HK-2 (cell line): Measurements from ENCODE around the gene UBA52.
"Not testable (repeated sequence)": the region's sequence is repeated elsewhere in the genome, so short reads cannot be mapped to it uniquely, and the experiment has no call there.

ENCODE experiments used
- DNase-seq: peaks from one replicate; pipeline ENCODE4 v3.0.0-alpha.2; 2018; ENCODE audit not compliant: unreplicated experiment

The UBA52 gene

DNA sequence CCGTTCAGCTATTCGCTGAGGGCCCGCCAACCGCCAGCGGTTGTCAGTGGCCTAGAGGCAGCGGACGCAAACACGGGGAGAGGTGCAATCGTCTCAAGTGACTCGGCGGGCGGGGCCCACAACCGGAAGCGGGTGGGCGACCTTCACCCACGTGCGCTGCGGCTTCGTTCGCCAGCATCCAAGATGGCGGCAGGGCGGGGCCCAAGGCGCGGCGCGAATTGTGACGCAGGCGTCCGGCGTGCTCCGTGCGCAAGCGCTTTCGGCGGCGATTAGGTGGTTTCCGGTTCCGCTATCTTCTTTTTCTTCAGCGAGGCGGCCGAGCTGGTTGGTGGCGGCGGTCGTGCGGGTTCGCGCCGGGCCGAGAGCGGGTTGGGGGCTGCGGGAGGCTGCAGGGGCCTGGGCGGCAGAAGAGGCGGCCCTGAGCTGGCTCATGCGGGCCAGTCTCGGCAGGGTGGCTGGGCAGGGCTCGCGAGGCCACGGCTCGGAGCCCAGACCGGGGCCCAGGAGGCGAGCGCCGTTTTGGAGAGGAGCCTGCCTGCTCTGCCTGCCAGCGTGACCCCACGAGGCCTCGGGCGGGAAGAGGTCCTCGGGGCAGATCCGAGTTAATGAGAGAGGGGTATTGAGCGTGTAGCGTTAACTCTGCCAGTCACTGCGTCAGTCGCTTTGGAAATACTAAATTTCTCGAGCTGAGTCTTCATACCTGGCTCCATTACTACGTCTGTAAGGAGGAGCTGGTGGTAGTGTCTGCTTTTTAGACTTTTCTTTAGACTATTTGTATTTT, at the start of gene UBA52:
Gene UBA52, plus strand, starts transcription at position 294 of the 781 bp plus-strand sequence. CDS start 1,444 bp downstream, outside the sequence.
- peak; percentile 99 for DNase-seq

DNA sequence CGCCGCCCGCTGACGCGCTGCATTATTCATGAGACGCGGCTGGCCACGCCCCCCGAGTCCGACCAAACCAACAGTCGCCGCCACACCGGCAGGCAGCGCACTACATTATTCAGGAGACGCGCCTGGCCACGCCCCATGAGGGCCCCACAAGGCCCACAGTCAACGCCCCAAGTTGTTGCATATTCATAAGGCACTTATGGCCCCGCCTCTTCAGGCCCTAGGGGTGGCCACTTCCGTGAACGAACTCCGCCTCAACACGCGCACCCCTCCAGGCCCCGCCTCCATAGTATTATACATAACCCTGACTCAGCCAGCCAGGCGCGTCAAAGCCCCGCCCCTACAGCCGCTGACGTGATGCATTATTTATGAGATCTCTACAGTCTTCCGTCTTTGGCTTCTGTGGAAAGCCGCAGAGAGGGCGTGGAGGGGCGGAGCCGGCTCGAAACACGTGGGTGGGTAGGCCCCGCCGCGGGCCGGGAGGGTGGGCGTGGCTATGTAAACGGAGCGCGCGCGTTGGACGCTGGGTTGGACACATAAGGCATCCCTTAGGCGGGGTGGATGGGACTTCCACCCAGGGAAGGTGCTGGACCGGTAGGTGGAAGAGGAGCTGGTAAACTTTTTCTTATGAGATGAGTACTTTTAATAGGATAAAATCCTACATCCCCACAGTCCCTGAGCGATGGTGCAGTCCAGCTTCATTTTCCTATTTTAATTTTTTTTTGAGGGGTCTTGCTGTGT, 49.4 kb upstream of the UBA52 start:
- peak; percentile 99 for DNase-seq

DNA sequence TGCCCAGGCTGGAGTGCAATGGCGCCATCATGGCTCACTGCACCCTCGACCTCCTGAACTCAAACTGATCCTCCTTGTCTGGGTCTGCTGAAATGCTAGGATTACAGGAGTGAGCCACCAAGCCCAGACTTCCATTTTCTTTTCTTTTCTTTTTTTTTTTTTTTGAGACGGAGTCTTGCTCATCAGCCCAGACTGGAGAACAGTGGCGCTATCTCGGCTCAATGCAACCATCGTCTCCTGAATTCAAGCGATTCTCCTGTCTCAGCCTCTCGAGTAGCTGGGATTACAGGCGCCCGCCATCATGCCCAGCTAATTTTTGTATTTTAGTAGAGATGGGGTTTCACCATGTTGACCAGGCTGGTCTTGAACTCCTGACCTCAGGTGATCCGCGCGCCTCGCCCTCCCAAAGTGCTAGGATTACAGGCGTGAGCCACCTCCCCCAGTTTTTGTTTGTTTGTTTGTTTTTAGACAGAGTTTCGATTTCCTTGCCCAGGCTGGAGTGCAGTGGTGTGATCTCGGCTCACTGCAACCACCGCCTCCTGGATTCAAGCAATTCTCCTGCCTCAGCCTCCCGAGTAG, 48.7 kb upstream of the UBA52 start:
- not testable (repeated sequence) for DNase-seq

DNA sequence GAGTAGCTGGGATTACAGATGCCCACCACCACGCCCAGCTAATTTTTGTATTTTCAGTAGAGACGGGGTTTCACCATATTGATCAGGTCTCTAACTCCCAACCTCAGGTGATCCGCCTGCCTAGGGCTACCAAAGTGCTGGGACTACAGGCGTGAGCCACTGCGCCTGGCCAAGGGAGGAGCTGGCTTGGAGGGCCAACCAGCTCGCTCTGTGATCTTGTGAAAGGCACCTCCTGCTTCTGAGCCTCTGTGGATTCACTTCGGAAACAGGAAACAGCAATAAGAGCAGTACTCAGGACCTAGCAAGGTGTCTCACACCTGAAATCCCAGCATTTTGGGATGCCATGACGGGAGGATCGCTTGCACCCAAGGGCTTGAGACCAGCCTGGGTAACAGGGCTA, 47.8 kb upstream of the UBA52 start:
- no peak for DNase-seq

DNA sequence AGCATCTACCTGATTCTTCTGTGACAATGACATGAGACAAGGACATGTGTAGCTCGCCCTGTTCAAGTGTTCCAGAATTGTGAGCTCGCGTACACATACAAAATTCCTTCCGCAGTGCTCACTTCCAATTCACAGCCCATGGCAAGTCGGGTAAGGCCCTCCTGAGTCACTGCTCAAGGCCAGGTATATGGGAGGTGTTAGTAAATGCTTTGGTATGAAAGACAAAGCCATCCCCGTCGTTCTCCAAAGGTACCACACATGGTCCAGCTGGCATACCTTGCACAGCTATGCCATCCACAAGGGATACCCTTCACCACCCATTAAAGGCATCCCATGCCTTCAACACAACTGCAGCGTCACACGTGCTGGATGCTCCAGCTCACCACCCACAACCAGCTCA, 45.3 kb upstream of the UBA52 start:
- DNase-seq = no peak

DNA sequence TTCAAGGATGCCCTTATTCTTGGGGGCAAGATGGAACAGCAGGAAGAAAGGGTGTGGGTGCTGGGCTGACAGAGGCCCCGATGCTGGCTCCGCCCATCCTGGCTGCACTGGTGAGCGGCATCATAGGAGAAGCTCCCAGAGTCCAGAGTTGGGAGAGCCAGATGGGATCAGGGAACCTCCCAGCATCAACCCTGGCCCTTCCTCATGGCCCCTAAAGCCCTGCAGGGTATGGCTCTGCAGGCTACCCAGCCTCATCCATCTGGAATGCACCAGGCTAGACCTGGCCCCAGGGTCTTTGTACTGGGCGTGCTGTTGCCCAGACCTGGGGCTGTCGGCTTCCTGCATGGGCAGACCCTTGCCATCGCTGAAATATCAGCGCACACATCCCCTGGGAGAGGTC, 41.9 kb upstream of the UBA52 start:
- DNase-seq = no peak

DNA sequence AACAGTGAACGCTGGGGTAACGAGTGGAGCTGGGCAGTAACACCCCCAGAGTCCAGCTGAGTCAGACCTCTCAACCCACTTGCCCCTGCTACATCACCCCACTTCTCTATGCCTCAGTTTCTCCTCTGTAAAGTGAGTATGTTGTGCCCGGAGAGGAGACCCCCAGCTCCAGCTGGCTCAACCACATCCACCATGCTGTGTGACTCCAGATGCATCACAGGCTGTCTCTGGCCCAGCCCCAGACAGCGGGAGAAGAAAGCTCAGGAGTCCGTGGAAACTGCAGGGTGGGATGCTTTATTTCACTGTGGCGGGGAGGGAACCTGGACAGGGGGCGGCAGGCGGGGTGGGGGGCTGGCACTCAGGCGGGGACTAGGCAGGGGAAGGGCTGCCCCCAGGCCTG, 40.2 kb upstream of the UBA52 start:
- DNase-seq = no peak

DNA sequence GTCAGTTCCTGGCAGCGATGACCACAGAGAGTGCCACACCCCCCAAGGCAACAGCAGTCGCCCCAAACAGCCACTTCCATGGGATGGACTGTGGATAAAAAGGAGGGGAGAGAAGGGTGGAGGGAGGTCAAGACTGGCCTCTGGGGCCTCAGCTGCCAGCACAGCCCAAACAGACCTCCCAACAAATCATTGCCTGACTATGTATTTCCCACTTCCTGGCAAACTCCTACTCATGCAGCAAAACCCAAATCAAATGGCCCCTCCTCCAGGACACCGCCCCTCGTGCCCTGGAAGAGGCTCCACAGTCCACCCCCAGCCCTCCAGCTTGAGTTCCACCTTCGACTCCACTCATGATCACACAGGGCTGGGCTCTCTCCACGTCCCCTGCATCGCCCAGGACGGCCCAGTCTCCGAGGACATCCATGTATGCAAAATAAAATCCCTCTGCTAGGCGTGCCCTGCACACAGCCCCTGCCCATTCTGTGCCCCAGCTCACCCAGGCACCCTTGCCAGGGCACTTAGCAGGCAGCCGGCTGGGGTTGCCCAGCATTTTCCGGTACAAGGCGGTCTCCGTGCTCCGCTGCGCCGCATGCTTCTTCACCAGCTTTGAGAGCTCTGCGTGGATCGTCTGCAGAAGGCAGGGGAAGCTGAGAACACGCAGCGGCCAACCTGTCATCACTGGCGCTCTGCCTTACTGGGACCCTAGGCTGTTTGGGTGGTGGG, 39.3 kb upstream of the UBA52 start:
- no peak for DNase-seq

DNA sequence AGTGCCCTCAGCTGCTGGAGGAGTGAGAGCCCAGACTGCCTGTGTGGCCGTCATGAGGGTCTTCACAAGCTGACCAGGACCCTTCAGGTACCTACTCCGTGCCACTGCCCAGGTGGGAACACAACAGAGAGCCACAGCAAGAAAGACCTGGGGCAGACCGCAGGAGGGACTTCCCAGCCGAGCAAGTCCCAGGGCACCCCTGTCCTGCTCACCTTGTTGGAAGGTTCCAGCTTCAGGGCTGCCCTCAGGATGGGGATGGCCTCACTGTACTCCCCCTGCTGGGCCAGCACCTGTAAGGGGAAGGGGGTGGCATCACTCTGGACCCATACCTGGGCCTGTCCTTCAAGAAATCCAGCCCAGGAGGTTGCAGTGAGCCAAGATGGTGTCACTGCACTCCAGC, 38.6 kb upstream of the UBA52 start:
- no peak for DNase-seq

DNA sequence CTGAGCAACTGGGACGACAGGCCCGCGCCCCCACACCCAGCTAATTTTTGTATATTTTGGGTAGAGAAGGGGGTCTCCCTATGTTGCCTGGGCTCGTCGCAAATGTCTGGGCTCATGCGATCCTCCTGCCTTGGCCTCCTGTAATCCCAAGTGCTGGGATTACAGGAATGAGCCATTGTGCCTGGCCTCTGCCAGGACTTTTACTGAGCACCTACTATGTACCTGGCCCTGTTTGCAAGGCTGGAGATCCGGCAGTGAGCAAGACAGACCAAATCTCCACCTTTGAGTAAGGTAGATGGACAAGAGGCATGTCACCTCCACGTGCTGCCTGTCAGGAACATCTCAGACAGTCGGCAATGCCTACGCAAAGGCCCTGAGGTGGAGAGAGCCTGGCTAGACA, 35.2 kb upstream of the UBA52 start:
- DNase-seq = no peak

DNA sequence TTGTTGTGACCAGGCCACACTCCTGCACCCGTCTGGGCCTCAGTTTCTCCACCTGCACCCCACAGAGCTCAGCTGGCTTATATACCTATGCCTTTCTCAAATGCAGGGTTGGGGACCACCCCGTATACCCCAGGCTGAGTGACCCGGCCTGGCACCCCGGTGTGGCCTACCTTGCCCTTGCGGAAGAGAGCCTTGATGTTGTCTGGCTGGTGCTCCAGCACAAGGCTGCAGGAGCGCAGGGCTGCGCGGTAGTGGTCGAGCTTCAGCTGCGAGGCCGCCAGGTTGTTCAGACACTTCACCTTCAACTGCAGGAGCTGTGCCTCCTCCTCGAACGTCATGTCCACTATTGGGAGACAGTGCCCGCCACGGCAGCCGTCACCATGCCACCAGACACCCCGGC, 34.2 kb upstream of the UBA52 start:
- DNase-seq = no peak

DNA sequence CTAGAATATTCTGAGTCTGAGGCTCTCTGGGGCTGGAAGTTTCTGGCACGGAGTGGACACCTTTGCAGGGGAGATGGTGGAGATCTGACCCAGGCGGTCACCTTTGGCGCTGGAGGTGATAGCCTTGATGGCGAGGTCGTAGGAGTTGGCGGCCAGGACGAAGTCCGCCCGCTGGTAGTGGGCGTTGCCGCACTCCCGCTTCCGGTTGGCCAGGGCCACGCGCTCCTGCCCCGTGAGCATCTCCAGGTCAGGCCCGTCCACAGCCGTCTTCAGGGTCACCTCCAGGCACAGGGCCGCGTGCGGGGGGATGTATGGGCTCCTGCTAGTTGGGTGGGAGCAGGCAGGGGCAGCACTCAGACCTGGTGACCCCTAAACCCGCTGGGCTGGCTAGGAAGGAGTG, 33.5 kb upstream of the UBA52 start:
- no peak for DNase-seq

DNA sequence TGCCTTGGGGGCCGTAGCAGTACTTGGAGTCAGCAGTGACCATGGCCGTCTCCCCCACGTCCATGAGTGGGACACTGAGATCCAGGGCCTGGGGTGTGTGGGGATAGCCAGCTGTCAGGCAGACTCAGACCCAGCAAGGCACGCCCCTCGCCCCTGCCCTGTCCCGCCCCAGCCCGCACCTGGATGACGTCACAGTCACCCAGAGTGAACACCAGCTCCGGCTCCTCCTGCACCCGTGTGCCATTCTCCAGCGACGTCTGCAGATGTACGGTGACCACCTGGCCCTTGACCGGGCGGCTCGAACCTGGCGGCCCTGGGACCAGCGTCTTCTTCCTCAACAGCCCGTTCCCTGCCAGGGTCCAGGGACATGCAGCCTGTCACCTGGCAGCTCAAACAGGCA, 32.3 kb upstream of the UBA52 start:
- no peak for DNase-seq

DNA sequence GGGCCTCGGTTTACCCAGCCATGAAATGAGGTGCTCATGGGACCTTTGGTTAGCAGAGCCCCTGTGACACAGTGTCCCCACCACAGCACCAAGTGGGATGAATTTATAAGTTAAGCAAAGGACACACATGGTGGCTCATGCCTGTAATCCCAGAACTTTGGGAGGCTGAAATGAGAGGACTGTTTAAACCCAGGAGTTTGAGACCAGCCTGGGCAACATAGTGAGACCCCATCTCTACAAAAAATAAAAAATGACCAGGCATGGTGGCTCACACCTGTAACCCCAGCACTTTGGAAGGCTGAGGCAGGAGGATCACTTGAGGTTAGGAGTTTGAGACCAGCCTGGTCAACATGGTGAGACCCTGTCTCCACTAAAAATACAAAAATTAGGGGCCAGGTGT, 31.5 kb upstream of the UBA52 start:
- DNase-seq = not testable (repeated sequence)

DNA sequence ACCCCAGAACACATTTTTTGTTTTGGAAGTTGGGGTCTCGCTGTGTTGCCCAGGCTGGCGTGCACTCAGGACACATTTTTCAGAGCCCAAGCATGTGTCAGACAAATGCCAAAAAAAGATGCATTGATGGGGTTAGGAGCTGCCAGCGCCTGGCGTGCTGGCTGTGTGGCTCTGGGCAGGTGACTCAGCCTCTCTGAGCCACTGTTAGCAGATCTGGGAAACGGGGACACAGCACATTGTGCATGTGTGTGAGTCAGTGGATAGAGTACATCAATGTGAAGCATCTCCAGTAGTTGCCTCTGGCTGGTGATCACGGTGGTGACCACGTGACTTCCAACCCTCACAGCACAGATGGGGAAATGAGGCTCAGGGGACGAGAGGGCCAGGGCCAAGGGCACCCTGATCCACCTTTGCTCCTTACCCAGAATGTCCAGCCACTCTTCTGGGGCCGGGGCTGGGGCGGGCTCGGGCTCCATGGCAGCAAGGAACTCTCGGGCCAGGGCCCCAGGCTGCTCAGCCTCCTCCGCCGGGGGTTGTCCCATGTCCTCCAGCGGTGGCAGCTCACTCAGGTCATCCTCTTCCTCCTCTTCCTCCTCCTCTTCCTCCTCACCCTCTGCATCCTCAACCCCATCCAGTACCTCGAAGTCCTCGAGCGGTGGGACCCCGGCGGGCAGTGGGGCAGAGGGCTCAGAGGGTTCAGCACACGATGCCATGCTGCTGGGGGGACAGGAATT, 30.2 kb upstream of the UBA52 start:
- DNase-seq = no peak

DNA sequence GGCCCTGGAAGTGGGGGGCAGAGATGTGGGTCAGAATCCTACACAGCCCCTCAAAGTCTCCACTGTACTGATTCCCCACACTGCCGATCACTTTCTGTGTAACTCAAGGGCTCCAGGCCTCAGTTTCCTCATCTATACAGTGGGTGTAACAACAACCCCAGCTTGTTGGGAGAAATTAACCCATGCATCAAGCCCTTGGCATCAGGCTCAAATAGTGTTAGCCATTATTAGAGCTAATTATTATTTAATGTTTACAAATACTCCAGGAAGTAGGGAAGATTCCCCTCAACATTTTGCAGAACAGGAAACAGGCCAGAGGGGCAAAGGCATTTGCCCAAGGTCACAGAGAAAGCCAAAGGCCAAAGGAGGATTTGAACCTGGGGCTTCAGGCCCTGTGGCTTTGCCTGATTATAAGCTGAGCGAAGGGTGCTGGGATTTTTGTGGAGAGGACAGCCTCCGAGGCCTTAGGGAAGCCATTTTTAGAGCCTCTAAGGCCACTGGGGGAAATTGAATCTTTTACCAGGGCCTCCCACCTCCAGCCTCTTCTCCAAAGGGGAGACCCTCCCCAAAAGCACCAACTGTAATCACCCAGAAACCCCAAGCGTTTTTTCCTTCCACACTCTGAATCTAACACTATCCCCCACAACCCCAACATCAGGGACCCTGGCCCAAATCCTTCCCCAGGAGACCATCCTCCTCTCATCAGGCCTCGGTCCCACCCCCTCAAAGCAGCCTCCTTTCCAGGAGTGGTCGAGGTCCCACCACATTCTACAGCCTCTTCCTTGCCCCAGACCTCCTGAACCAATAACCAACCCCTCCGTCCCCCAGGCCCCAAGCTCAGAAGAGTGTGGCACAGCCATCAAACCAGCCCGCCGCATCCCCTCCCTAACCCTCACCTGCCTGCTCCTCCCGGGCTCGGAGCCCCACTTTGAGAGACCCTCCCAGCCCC, 29.4 kb upstream of the UBA52 start:
- DNase-seq = no peak

DNA sequence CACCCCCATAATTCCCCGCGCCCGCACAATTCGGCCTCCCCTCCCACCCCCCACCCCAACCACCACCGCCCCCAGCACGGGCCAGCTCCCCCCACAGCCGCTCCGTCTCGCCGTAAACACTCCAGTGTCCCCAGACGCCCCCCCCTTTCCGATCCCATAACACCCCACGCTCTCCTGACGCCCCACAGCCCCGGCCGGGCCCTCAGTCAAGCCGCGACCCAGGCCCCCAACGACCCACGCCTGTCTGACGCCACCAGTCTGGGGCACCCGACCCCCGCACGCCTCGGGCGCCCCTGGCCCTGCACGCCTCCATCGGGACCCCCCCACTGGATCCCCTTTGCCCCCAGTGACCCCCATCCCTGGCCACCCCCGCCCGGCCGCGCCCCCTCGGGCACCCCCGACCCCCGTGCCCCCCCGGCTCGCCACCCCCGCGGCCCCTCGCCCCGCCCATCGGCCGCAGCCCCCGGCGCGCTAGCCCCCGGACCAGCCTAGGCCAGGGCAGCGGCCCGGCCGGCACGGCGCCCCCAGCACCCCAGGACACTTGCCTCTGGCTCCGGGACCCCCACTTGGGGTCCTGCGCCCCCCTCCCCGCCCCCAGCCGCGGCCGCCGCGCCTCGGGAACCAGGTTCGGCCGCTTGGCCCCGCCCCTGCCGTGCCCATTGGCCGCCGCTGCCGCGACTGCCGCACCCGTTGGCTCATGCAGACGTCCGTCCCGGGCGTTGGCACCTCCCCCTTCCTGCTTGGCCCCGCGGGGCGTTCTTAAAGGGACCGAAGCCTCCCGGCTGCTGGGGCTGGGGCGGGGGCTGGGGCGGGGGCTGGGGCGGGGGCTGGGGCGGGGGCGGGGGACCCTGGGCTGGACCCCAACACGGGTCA, 28.5 kb upstream of the UBA52 start, which contains the start of gene FKBP8:
Gene FKBP8, minus strand, starts transcription at position 633 of the 873 bp plus-strand sequence. CDS start 1,603 bp downstream, outside the sequence.
- DNase-seq = peak; percentile 89

DNA sequence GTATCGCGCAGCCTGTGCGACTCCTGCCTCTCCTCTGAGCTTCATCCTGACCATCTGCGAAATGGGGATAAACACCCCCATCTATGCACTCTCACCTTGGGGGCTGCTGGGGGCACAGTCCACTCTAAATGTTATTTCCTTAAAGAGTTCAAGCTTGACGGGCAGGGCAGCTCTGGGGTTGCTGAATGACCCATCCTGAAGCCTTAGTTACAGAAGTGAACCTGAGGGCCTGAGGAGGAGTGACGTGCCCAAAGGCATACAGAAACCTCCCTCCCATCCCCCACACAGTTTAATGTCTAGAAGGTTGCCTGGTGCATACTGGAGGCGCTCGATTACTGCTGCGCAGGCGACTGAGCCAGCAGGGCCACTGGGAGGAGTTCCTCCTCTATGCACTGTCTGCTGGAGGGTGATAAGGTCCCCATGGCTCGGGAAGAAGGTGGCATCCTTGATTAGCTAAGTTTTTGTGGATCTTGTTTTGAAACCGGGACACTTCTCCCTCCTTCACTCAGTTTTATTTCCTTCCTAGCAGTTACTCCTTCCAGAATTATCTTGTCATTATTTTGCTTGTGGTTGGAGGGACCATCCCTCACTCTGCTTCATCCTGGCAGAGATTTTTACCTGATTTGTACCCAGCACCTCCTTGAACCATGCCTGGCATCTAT, 27.7 kb upstream of the UBA52 start:
- DNase-seq = peak; percentile 62

DNA sequence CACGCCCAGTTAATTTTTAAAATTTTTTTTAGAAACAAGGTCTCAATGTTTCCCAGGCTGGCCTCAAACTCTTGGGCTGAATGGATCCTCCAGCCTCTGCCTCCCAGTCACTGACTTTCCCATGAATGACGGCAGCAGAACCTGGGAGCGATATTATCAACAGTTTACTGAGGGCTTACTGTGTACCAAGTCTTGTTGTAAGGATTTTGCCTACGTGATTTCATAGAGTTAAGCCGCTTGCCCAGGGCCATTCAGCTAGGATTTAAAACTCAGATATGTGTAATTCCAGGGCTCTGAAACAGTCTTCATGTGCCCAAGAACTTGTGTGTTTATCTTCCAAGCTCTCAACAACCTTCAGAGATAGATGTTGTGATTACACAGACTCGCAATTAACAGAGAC, 20.0 kb upstream of the UBA52 start:
- DNase-seq = no peak
